Peyer's patch (tissue), 4 donors: ENCODE data around the gene NOL4L.

Experiments
- POLR2A ChIP-seq, 2 donors: fragments of 450-650 bp; IDR thresholded peaks; one replicate each; pipeline ENCODE4 v1.5.1; 2017; ENCODE audit warnings: antibody characterized with exemption in 2 of 2, mild to moderate bottlenecking in 2 of 2, moderate library complexity in 2 of 2
- TF ChIP-seq, protein P1 (sequence below), 6 experiments: fragments of 450-650 bp in 4 of 6; fragments of 200-600 bp in 2 of 6; sonication (generic) in 1 of 6; IDR thresholded peaks; one replicate each; pipeline ENCODE4 v1.5.1; 2017 to 2019; ENCODE audit warnings: antibody characterized with exemption in 6 of 6, mild to moderate bottlenecking in 3 of 6, moderate library complexity in 1 of 6

DNA sequence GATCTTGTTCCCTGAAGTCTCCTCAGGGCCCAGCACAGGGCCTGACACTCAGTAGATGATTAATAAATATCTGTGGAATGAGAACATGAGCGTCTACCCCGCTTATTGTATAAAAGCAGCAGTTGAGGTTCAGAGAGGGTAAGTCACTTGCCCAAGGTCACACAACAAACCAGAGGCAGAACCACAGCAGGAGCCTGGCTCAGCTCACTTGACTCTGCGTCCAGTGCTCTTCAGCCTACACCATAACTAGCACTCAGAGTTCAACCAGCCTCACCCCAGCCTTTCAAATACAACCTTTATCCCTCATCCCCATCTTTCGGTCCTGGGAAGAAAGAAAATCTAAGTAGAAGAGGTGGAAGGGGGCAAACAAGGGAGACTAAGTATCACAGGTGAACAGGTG lies 24.9 kb upstream of the NOL4L start:
- TF ChIP-seq, protein P1, sequence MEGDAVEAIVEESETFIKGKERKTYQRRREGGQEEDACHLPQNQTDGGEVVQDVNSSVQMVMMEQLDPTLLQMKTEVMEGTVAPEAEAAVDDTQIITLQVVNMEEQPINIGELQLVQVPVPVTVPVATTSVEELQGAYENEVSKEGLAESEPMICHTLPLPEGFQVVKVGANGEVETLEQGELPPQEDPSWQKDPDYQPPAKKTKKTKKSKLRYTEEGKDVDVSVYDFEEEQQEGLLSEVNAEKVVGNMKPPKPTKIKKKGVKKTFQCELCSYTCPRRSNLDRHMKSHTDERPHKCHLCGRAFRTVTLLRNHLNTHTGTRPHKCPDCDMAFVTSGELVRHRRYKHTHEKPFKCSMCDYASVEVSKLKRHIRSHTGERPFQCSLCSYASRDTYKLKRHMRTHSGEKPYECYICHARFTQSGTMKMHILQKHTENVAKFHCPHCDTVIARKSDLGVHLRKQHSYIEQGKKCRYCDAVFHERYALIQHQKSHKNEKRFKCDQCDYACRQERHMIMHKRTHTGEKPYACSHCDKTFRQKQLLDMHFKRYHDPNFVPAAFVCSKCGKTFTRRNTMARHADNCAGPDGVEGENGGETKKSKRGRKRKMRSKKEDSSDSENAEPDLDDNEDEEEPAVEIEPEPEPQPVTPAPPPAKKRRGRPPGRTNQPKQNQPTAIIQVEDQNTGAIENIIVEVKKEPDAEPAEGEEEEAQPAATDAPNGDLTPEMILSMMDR (IDR thresholded peaks at IDR 0.05), result no peak
- no peak for TF ChIP-seq POLR2A (IDR thresholded peaks at IDR 0.05)
